Right atrium auricular region (tissue), 2 donors: Measurements from ENCODE around the gene FBXL15. TPM values are rescaled to one million over a fixed set of nuclear protein-coding genes. Genes with fewer than 3 reads are reported as not detected.

Experiments
- DNase-seq: peaks from one replicate; pipeline ENCODE4 v3.0.0-alpha.2; 2019; ENCODE audit warnings: low spot score
- H3K27ac ChIP-seq, 2 donors: fragments of 200-600 bp; sonication (generic); 1 replicate in 1 of 2; 2 replicates in 1 of 2; pipeline ENCODE4 v1.5.1; 2016 to 2019
- H3K27me3 ChIP-seq, 2 donors: fragments of 200-600 bp; sonication (generic); one replicate each; pipeline versions ENCODE4 v1.5.1 to v1.6.0; 2017 to 2019
- H3K36me3 ChIP-seq: fragments of 200-600 bp; sonication (generic); one replicate; pipeline ENCODE4 v1.5.1; 2016
- H3K4me1 ChIP-seq, 2 donors: fragments of 200-600 bp; sonication (generic); one replicate each; pipeline versions ENCODE4 v1.5.1 to v1.6.0; 2017 to 2019
- H3K4me3 ChIP-seq, 2 donors: fragments of 200-600 bp; sonication (generic); 1 replicate in 1 of 2; 2 replicates in 1 of 2; pipeline ENCODE4 v1.5.1; 2017 to 2019; ENCODE audit warnings: mild to moderate bottlenecking in 1 of 2, moderate library complexity in 1 of 2
- H3K9me3 ChIP-seq, 2 donors: fragments of 200-600 bp; sonication (generic); one replicate each; pipeline ENCODE4 v1.5.1; 2019
- total RNA-seq, 2 donors: library from RNA; depleted of rRNA; stranded (reverse); fragments of >200 nt; gene quantifications; one replicate each; pipeline ENCODE4 v1.1.0, GENCODE V29; 2016
- TF ChIP-seq, protein P1 (sequence below), 2 donors: fragments of 200-600 bp; sonication (generic); IDR thresholded peaks; one replicate each; pipeline ENCODE4 v1.5.1; 2019; ENCODE audit warnings: antibody characterized with exemption in 2 of 2

Gene FBXL15
- total RNA-seq, 2 donors from 2014 or later: 16.6 to 21.3 TPM

DNA sequence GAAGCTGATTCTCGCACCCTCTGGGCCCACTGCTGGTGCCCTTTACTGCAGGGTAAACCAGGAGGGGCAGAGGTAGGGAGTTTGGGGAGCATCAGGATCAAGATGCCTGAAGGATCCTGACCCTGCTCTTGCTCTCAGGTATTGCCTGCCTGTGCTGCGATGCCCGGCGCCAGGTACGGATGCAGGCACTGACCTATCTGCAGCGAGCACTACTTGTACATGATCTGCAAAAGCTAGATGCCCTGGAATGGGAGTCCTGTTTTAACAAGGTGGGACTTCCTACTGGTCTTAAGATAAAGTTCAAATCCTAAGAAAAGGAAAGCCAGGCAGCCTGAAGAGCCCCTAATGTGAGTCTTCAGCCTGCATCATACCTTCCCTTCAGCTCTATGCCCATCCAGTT is 41.3 kb upstream of the FBXL15 start:
- no peak for DNase-seq
- Histone ChIP-seq H3K4me1 (no peaks in the 10 kb centered on the region), H3K27me3 (no peaks in the 10 kb centered on the region), H3K4me3 (no peak overlapping the region), H3K9me3 (no peaks in the 10 kb centered on the region), H3K27ac (no peak overlapping the region), H3K36me3 (peaks cover 78% of the 10 kb centered on the region)
- TF ChIP-seq, protein P1, sequence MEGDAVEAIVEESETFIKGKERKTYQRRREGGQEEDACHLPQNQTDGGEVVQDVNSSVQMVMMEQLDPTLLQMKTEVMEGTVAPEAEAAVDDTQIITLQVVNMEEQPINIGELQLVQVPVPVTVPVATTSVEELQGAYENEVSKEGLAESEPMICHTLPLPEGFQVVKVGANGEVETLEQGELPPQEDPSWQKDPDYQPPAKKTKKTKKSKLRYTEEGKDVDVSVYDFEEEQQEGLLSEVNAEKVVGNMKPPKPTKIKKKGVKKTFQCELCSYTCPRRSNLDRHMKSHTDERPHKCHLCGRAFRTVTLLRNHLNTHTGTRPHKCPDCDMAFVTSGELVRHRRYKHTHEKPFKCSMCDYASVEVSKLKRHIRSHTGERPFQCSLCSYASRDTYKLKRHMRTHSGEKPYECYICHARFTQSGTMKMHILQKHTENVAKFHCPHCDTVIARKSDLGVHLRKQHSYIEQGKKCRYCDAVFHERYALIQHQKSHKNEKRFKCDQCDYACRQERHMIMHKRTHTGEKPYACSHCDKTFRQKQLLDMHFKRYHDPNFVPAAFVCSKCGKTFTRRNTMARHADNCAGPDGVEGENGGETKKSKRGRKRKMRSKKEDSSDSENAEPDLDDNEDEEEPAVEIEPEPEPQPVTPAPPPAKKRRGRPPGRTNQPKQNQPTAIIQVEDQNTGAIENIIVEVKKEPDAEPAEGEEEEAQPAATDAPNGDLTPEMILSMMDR (IDR thresholded peaks at IDR 0.05): no peak

DNA sequence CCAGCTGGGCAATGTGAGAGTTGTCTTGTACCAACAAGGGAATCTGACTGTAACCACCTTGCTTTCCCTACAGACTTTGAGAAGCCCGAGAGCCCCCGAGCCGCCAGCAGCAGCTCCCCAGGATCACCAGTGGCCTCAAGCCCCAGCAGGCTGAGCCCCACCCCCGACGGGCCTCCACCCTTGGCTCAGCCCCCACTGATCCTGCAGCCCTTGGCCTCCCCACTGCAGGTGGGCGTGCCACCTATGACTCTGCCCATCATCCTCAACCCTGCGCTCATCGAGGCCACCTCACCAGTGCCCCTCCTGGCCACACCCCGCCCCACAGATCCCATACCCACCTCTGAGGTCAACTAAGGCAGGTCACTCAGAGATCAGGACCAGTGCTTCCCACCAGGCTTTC is 38.7 kb upstream of the FBXL15 start:
- Histone ChIP-seq H3K9me3 (no peaks in the 10 kb centered on the region), H3K36me3 (peaks cover 57% of the 10 kb centered on the region), H3K27ac (no peak overlapping the region), H3K4me3 (no peak overlapping the region), H3K4me1 (no peaks in the 10 kb centered on the region), H3K27me3 (no peaks in the 10 kb centered on the region)
- no peak for DNase-seq
- TF ChIP-seq, protein P1 (IDR thresholded peaks at IDR 0.05): no peak

DNA sequence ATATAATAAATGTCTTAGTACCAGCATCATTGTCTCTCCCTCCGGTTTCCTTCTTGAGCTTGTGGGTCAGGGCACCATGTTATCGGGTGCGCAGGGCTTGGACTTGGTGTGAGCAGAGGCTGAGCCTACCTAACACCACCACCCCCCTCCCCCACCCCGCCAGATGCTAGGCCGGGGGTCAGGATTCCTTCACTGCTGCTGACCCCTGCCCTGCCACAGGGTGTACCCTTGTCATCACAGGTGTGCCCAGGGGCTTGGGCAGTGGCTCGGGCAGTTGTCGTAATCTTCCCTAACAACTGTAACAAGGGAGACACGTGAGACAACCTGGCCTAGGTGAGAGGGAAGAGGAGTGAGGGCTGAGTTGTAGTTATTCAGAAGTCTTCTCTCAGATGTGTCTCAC is 37.8 kb upstream of the FBXL15 start:
- no peak for DNase-seq
- H3K27me3 ChIP-seq: no peaks in the 10 kb centered on the region
- peaks cover 49% of the 10 kb centered on the region for H3K36me3 ChIP-seq
- no peak overlapping the region for H3K4me3 ChIP-seq
- TF ChIP-seq, protein P1 (IDR thresholded peaks at IDR 0.05): no peak
- H3K27ac ChIP-seq: no peak overlapping the region
- H3K9me3 ChIP-seq: no peaks in the 10 kb centered on the region
- H3K4me1 ChIP-seq: no peaks in the 10 kb centered on the region

DNA sequence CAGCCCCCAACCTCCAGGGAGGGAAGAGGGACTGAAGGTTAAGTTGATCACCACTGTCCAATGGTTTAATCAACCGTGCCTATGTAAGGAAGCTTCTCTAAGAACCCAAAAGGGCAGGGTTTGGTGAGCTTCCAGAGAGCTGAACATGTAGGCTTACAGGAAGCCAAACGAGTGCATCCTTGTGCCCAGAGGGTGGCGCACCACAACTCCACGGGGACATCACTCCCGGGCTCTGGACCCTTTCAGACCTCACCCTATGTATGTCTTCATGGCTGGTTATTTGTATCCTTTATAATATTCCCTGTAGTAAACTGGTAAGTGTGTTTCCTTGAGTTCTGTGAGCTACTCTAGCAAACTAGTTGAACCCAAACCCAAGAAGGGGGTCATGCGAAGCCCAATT is 36.6 kb upstream of the FBXL15 start:
- Histone ChIP-seq H3K27me3 (no peaks in the 10 kb centered on the region), H3K4me3 (no peak overlapping the region), H3K27ac (no peak overlapping the region), H3K4me1 (no peaks in the 10 kb centered on the region), H3K9me3 (no peaks in the 10 kb centered on the region), H3K36me3 (peaks cover 41% of the 10 kb centered on the region)
- TF ChIP-seq, protein P1 (IDR thresholded peaks at IDR 0.05): no peak
- DNase-seq: no peak

DNA sequence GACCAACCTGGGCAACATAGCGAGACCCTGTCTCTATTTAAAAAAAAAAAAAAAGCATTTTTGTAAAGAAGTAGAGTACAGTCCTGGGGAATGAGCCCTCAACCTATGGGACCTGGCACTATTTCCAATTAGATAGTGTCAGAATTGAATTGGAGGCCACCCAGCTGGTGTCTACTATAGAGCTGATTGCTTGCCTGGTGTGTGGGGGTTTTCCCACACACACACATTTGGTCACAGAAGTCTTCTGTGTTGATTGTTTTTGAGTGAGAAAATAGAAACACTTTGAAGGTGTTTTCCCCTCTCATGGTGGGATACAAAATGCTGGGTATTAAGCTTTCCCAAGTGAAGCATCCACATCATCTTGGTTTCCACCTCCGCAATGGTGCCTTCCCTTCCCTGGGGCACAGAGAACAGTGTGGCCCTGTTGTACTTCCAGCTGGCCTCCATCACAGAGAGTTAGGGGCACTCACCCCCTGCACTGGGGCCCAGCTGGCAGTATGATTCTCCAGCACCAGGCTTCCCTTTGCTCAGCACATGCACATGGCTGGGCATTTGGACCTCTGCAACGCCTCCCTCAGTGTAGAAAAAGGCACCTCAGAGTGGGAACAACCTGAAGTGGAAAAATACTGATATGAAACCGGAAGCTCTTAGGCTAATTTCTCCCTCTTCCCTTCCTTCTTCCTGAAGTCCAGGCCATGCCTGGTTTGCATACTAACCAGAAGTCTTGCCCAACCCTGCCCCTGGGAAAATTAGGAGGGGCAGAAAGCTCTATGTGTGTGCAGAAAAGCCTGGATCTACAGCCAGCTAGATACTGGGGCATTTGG is 35.8 kb upstream of the FBXL15 start:
- Histone ChIP-seq H3K4me1 (no peaks in the 10 kb centered on the region), H3K27me3 (no peaks in the 10 kb centered on the region), H3K36me3 (peaks cover 33% of the 10 kb centered on the region), H3K4me3 (no peak overlapping the region), H3K27ac (no peak overlapping the region), H3K9me3 (no peaks in the 10 kb centered on the region)
- TF ChIP-seq, protein P1 (IDR thresholded peaks at IDR 0.05): no peak
- DNase-seq: no peak

DNA sequence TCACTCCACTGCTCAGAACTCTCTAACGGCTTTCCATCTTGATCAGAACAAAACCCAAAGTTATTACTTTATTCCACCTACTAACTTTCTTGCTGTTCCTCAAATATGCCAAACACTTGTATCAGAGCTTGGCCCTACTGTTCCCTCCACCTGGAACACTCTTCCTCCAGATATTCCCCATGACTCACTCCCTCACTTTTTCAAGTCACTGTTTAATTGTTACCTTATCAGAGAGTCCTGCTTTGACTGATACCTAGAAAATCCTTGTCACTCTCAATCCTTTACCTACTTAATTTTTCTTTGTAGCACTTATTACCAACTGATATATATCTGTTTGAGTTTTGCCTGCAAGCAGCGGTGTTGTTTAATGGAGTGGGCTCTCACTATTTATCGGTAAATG is 30.7 kb upstream of the FBXL15 start:
- no peaks in the 10 kb centered on the region for H3K9me3 ChIP-seq
- H3K36me3 ChIP-seq: no peaks in the 10 kb centered on the region
- no peak overlapping the region for H3K27ac ChIP-seq
- TF ChIP-seq, protein P1 (IDR thresholded peaks at IDR 0.05): no peak
- no peak for DNase-seq
- no peaks in the 10 kb centered on the region for H3K27me3 ChIP-seq
- peaks cover 0 to 10% of the 10 kb centered on the region in 2 donors for H3K4me1 ChIP-seq
- no peak overlapping the region for H3K4me3 ChIP-seq
